H54 (cell line): ENCODE measurements around the gene OR4D9.

Experiments
- DNase-seq: peaks from one replicate; pipeline ENCODE4 v3.0.0; 2011; ENCODE audit warnings: low spot score, mixed read lengths; ENCODE audit not compliant: insufficient read length
- FAIRE-seq: peaks from 3 replicates; lab custom pipeline; 2011; peaks lifted over from hg19 to GRCh38; lab: Jason Lieb, UNC
- POLR2A ChIP-seq: IDR thresholded peaks from 2 replicates; pipeline ENCODE4 v1.6.1; 2011; ENCODE audit warnings: low read depth, mild to moderate bottlenecking, low read length

The OR4D9 gene

DNA sequence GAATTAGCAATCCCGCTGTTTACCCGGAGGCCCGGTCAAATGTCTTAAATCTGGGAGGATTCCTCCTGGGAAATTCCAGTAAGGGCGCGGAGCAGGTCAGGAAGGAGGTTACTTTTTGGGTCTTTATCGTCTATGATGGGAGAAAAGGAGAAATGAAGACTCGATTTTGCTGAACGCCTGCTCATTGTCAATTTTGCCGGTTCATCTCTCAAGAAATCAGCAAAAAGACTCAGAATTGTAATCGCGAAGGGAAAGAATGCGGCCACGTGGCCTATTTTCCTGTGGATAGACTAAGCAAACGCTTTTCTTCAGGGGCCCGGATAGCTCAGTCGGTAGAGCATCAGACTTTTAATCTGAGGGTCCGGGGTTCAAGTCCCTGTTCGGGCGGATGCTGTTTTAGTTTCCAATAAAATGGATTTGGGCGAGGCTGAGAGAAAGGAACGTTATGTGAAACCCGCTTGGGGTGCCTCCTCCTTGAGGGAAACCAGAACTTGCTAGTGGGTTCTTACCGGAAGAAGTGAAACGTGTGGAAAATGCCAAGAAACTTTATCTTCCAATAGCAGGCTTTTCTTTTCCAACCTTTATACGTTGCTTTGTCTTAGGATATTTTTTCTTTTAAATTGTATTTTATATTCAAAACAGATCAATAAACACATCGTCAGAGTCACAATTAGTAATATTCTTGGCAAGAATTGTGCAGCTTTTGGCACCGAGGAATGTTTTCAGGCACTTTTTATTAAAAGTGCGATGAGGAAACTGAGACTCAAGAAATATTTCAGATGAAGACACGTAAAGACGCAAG lies 45.0 kb downstream of the OR4D9 start:
- FAIRE-seq, result no peak
- no peak for TF ChIP-seq POLR2A
- no peak for DNase-seq

DNA sequence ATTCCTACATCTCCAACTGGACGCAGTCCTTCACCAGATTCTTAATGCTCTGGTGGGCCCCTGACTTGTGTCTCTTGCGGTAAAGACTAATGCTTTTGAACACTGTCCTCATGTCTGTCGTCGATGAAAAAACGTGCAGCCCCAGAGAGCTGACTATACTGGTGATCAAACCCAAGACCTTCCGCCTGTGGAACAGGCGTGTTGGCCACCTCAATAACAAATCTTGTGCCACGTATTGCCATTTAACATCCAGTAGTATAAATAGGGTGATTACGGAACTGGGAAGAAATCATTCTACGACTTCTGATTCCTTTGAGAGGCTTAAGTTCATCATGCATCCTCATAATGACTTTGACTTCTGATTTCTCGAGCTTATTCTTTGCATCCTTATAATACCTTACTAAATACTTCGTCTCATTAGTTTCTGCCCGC lies 45.6 kb downstream of the OR4D9 start:
- FAIRE-seq (no peak), DNase-seq (no peak)
- TF ChIP-seq POLR2A, result no peak

DNA sequence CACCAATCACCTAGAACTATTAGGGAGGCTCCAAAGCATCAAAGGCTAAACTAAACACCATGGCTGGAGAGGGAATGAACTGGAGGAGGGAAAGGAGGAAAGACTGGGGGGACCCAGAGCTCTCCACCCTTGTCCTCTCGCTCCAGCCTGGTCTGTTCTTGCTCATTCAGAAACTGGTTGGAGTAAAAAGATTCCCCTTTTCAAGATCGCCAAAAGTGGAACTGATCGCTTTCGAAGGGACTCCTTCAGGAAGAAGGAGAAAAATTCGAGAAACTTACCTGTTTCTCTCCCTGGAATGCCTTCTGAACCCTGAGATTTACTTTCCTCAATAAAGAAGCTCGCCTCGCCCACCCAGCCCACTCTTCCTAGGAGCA lies 46.9 kb downstream of the OR4D9 start:
- FAIRE-seq (no peak), DNase-seq (no peak)
- TF ChIP-seq POLR2A, result no peak

DNA sequence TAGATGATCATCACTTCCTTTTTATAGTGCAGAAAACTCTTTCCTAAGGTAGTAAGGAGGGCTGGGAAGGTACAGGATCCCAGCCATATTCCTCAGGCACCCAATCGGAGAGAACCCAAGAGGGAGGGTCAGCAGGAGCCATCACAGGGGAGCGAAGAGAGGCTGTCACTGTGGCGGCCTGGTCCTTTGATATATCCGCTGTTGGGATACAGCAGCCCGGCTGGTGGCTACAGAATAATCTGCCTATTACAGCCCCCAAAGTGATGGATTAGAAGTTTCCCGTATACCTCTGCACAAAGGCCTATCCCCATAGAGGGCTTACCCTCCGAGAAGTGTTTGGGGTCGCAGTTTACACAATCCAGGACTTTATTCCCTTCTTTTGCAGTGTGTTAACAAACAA lies 48.5 kb downstream of the OR4D9 start:
- no peak for TF ChIP-seq POLR2A
- FAIRE-seq, result no peak

DNA sequence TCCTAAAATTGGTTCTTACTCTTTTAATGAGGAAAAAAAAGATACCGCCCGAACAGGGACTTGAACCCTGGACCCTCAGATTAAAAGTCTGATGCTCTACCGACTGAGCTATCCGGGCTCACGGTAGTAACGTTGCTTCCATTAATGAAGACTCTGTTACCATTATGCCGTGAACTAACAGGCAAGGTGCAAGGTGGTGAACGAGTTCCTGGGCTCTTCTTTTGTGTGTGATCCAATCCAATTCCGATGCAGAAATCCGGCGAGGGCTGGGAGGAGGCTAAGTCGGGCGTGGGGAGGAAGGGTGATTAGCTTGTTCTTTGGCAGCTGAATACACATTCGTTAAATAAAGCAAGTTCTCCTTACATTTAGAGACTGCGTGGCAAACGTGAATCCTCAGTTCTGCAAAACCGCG lies 49.0 kb downstream of the OR4D9 start:
- FAIRE-seq (no peak), DNase-seq (no peak)
- TF ChIP-seq POLR2A, result peak; percentile 42; the same call in 1 of the 2 replicates

More for the DNA sequence above, 48.5 kb downstream of the OR4D9 start:
- DNase-seq, result no peak

DNA sequence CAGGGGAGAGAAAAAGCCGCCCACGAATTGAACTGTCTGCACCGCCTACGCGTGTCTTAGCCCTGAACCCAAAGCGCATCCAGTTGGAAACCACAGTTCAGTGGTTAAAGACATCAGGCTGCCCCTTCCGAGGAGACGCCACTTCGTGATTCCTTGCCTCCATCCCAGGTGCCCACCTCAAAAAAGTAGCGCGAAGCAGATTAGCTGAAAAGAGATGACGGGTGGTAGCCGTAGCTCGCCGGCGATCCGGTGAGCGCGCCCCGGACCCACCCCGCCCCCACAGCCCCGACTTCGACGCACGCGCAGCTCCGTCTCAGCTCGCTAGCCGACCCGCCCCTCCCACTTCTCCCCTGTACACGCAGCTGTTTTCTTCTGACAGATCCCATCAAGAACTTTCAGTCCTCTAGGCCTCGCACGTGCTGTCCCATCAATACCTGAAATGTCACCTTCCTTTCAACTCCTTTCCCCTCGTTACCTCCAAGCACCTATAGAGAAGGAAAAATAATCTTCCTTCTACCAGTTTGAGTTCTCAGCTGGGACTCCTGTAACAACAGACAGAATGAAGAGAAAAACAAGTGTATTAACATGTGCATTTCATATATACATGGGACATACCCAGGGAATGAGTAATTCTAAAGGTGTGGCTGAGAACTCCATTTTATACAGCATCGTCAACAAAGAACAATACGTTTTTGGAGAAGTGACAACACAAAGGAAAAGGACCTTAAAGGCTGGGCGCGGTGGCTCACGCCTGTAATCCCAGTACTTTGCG lies 49.5 kb downstream of the OR4D9 start:
- no peak for FAIRE-seq
- no peak for DNase-seq
- TF ChIP-seq POLR2A, result peak; percentile 52; the same call in 1 of the 2 replicates

DNA sequence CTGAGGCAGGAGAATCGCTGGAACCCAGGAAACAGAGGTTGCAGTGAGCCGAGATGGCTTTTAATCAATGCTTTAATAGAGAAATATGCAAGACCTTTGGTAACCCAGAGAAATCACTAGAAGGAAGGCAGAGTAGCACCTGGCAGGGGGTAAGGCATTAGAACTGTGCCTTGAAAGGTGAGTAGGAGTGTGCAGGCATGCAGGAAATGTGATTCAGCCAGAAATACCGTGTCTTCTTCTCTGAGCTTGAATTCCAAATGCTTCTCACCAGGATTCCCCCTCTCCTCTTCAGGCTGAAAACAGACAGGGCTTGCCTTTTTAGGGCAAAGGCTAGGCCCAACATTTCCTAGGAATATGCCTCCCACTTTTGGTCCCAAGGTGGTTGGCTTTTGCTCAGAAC lies 51.0 kb downstream of the OR4D9 start:
- no peak for DNase-seq
- TF ChIP-seq POLR2A, result no peak
- FAIRE-seq, result no peak
